Measurements from ENCODE around the gene HOXB9.

HOXB9 gene

DNA sequence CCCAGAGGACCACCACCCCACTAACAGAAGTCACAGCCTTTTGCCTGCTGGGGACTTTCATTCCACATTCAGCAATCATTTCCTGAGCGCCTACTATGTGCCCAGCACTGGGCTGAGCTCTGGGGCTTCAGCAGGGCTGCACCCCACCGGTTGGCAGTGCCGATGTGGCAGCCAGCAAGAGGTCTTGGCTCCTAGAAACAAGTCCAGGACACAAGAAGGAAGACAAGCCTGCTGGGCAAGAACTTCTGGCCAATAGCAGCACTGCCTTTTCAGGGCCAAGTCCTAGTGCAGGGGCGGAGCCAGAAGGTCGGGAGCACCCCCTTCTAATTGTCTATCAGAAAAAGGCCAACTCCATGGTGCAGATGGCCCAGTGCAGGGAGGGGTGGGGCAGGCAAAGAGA, 13.0 kb upstream of the HOXB9 start:
- no peak for DNase-seq (ENCODE audit: low spot score)

DNA sequence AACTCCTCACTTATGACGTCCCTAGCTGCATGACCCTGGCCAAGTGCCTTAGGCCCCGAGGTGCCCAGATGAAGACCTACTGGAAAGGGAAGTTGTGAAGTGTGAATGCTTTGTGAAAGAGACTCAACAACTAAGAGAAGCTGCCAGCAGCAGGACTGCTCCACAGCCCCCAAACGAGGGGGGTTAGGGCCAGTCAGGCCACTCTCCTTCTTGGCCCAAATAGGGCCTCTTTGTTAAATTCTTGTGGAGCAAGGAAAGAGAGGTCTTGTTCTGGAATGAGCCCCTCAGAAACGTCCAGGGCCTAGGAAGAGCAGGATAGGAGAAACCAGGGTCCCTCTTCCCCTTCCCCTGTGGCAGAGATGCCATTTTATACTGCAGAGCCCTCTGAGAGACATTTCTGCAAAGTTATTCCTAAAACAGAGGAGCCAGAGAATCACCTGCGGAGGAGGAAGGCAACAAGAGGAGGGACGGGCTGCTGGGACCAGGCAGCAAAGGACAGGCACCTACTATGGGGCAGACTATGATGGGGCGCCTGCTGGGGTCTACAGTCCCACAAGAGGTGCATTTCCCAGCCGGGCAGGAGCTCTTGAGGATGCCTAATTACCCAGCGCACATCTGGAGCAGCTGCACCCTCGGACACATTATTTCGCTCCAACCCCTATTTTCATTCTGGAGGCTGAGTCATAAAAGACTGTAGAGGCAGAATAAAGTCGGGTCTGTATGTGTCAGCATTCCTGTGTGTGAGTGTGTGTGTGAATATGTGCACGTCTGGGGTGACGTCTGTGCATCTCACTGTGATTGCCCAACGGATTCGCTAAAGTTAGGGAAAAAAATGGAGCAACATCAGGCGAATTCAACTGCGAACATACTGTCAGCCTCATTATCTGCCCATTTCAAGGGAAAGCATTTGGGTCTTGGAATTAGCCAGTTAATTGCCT, 11.4 kb upstream of the HOXB9 start:
- DNase-seq (ENCODE audit: low spot score) = no peak

DNA sequence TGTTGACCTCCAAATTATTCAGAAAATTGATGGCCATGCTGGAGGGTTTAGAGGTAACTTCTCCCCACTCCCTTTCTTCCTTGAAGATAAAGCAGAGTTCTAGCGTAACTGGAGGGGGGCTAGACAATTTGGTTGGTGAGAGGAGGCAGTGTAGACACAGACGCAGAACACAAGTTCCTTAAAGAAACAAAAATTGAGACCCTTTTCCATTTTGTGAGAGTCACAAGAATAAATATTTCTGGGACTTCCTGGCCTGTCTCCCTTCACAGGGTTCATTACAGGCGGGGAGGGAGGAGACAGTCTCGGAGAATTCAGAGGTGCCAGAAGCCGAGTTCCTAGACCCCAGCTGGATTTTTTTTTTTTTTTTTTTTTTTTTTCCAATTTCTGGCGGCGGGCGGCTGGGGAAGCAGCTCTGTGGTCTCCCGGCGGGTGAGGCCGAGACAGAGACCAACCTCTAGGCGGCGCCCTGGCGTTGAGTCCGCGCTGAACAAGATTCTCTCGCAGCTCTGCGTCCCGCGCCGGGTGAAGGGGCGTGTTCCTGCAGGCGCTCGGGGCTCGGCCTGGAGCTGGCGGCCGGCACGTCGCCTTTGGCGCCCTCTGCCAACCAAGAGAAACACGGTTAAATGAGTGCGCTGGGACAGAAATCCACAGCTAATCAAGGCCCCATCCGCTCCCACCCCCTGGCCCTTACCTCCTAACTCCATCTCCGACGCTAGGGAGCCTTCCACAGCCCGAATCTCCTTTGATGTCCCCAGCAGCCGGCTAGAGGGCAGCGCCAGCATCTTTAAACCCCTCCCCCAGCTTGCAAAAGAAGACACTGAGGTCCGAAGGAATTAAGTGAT, 10.2 kb upstream of the HOXB9 start:
- DNase-seq (ENCODE audit: low spot score) = peak; percentile 83

DNA sequence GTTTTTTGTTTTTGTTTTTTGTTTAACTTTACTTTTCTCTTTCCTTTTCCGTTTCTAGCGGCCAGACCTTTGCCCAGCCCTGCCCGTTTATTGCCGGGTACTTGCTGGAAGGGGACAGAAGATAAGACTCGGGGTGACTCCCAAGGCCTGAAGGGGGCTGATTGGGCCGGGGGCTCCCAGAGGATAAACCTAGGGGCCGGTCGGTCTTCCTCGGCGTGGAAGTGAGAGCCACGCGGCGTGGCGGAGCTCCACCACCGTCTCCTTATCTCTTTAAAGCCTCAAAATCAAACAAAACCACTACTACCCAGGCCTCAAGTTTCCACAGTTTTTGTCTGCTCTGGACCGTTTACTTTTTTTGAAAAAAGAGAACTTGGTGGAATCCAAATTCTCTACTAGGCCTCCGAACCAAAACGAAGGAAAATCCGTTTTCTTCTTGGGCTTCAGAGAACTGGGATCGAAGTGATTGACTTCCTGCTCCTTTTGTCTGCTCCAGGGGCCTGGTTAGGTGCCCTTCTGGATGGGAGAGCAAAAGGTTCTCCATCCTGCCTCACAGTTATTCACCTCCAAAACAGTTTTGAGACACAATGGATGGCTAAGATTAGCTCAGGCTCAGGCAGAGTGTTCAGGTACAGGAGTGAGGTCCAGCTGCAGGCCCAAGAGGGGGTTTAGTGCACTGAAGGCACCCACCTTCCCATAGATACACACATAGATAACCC, 8.5 kb upstream of the HOXB9 start:
- no peak for DNase-seq (ENCODE audit: low spot score)

DNA sequence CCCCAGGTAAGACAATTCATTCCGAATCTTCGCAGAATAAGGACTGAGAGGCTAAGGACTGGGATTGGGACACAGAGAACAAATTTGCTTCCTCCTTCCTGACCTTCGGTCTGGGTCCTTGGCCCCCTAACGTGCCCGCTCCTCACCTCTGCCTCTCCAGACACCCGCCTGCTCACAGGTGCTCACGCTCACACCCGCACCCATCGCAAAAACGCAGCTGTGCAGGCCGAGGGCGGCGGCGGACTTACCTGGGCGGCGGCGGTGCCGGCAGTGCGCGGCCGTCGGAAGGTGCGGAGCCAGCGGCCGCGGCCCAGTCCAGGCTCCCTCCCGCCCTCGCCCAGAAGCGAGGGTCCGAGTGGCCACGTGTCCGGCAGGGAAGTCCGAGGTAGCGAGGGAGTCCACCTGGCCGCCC, 7.1 kb upstream of the HOXB9 start:
- no peak for DNase-seq (ENCODE audit: low spot score)

DNA sequence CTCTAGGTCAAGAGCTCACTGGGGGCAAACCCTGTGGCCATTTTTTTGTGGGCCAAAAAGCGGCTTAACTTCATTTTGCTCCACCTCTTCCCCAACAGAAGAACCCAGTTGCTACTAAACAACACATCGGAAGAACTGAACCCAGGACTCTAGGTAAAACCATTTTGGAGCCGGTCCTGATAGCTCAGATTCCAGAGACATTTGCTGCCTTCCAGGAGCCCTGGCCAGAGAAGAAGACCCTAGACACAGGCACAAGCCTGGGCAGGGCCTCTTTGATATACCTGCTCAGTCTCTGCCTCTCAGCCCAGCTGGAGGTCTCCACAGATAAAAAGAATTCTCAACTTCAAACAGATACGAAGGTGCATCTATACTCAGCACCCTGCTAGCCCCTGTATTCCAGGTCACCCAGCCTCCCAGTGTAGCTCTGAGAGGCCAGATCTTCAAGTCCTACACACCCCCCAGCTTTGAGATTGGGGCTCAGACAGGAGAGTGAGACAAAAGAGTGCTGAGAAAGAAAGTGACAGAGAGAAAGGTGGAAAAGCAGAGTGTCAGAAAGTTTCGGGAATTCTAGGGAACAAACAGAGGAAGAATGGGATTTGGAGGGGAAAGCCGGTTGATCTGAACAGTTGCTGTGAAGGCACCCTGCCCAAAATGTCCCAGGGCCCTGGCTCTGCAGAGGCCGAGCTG, 6.6 kb upstream of the HOXB9 start:
- no peak for DNase-seq (ENCODE audit: low spot score)

DNA sequence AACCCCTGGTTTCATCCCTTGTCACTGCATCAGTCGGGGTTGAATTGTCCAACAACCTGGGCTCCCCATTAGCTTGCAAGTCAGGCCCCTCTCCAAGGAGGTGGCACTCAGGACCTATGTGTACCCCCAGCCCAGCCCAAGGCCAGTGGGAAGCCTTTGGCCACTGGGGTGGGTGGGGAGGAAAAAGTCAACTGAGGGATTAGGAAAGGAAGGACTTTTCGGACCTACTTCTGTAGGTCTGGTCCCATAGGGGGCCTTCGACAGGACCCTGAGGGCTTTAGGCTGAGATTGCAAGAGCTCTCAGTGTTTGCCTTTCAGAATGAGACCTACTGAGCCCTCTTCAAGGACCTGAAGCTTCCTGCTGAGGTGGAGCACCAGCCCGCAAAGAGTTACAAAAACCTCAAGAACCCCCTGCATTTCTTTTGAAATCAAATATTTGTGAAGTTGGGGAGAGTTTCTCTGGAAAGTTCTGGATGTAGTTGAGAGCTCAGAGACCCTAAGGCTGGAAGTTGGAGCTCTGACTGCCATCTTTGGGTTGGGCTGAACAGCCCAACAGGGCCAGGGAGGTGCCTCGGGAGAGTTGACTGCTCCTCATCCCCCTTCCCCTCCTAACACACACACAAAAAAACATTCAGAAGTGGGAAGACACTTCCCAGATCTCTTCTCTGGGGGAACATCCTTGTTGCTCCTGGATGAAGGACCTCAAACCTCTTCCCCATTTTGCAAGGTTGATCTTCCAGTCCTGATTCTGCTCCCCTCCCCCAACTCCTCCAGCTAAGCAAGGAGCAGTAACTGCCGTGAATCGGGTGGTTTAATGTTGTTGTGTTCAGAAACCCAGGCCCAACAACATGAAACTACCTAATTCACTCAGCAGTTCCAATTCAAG, 5.8 kb upstream of the HOXB9 start:
- peak; percentile 21 for DNase-seq (ENCODE audit: low spot score)

DNA sequence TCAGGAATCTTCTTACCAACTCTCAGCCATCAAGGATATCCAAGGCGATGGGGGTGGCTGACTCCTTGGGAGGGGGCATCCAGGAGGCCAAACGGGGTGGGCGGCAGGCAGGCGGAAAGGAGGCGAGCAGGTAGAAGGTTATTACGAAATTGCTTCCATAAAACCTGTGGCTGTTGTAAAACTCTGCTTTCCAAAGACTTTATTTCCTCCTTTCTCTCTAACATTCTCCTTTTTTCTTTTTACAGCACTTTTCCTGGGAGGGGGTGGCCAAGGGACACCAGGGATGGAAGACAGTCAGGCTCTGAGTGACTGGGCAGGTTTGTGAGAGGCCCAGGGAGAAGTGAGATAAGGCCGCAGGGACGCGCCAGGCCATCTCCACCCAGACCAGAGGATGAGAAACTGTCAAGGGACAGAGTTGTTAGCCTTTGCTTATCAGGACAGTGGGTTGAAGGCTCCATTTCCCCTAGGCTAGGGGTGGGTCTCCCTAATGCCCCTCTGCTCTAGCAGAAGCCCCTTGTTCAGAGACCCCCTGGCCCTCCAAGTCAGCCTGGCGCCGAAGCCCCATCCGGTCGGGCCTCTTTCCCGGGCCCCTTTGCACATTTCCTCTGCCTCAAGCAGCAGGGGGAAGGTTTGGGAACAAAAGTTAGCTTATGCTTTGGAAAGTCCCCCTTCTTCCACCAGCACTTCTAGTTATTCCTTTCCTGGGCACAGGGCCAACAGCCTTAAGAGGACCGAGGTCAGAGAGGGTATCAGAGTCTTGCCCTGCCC, 5.0 kb upstream of the HOXB9 start:
- DNase-seq (ENCODE audit: low spot score) = no peak

DNA sequence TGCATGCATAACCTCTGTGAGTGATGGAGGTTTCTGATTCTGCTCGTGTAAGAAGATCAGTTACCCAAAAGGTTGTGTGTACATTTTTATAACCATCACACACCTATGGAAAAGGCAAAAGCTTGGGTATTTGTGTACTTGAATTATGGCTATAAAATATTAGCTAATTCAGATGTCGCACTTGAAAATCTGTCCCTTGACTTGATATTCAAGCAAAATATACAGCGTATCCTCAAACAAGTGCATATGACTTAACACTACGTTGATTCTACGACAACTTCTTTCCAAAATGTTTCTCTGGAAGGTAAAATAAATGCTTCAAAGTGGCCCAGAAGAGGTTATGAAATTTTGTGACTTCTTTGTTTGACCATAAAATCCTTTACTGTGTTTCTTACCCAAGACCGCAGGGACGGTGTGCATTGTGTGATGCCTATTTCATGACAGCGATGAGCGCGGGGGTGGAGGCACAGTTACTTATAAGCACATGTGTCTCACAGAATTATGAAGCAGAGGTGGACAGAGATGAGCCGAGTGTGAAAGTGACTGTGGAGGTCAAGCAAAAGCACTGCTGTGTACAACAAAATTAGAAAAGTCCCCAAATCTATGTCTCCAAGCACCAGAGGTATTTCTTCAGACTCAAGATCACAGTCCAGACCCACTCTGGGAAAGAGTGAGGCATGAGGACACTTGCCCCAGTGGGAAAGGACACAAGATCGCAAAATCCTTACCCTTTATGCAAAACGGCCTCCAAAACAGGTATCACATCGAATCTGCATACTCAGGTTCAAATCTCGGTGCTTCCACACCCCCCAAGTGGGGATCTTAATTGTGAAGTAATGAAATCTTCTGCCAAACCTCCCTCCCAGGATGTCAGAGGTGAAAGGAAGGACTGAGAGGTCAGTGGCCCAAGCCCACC, 4.1 kb upstream of the HOXB9 start:
- no peak for DNase-seq (ENCODE audit: low spot score)

DNA sequence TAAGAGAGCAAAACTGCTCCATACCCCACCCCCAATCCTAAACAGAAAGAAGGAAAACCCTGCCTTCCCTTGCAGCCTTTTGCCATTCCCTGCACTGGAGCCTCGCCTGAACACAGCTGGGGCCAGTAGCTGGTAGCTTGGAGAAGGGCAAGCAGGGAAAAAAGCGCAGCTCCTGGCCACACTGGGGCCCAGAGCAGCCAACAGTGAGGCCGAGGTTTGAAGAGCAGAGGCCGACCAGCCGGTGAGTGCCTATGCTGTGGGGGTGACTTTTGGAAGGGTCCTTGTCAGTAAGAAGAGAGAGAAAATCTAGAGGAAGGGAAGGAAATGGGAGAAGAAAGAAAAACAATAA, 3.2 kb upstream of the HOXB9 start:
- DNase-seq (ENCODE audit: low spot score) = no peak

DNA sequence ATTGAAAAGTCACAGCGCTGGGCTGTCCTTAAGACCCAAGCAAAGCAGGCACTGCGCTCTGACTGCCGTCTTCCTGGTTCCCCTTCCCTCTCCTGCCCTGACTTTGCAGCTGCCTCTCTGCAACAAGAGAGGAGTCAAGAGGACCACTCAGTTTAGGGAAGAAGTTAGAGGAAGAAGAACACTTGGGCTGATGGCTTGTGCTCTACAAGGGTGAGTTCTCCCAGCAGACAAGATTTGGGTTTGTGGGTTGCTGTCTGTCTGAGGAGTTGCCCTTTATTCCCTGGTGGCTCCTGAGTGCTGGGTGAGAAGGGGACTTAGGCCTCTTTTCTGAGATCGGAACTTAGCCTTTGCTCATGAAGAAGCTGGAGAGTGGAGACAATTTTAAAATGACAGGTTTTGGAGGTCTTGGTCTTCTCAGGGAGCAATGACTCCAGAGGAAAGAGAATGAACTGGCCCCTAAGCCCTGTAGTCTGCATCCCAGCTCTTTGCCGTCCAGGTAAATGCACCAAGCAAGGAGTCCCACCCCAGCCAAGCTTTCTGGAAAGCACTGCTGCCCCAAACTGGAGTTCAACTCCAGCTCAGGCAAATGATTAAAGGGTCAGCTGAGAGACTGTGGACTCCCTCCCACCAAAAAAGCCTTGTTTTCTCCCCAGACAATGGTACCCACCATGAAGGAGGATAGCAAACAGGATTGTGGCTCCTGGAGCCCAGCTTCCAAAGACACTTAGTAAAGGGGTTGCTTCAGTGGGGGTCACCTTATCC, 2.7 kb upstream of the HOXB9 start:
- DNase-seq (ENCODE audit: low spot score) = no peak

DNA sequence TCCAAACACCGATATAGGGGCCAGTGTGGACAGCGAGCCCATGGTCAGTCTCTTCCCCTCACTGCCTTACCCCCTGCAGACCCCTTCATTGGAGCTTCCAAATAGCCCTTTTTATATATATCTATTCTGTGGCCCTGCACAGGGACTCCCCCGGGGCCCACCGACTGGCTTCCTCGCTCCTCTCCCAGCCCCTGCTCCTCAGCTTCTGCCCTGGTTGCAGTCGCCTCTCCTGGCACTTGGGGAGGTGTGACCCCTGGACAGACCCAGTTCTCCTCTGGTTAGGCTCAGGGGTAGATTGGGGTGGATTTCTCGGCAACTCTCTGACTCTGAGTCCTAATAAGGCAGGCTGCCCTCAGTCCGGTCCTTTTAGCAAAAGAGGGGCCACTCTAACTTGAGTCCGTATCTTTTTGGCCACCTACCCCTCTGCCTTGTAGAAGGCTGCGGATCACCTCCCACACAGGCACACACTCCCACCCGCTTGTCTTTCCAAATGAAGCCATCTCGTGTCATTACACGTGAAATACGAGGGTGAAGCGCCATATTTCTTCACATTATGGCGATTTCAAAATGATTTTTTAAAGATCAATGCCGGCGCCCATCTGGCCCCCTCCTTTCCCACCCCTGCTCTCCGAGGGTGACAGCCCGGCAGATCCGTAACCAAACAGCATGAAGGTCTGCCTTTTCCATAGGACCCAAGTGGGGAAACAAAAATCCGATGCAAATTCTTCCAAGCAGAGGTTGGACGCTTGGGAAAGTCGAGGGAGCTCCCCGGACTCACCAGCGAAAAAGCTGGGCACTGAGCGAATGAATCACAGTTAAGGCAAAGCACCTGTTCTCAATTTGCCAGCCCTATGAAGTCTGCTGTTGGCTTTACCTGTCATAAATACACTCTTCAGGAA, 1.7 kb upstream of the HOXB9 start:
- no peak for DNase-seq (ENCODE audit: low spot score)

DNA sequence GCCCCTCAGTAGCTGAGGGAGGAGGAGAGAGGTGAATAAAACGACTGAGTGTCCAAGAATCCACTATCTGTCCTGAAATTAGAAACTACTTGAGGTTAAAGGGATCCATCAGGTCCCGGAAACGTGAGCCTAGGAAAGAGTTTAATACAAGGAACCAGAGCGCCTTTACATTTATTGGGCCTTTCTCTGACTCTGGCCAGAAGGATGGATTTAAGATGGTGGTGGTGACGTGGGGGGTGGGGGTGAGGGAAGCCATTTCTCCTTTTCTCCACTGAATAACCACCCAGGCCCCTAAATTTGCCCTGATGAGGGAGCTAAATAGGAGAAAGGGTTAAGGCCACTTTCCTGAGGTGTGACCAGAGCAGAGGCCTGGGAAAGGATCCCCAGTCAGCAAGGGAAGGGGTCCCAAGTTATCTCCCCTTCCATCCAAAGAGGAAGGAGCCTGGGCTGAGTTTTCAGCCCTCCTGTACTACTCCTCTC, 1.0 kb upstream of the HOXB9 start:
- DNase-seq (ENCODE audit: low spot score) = no peak

DNA sequence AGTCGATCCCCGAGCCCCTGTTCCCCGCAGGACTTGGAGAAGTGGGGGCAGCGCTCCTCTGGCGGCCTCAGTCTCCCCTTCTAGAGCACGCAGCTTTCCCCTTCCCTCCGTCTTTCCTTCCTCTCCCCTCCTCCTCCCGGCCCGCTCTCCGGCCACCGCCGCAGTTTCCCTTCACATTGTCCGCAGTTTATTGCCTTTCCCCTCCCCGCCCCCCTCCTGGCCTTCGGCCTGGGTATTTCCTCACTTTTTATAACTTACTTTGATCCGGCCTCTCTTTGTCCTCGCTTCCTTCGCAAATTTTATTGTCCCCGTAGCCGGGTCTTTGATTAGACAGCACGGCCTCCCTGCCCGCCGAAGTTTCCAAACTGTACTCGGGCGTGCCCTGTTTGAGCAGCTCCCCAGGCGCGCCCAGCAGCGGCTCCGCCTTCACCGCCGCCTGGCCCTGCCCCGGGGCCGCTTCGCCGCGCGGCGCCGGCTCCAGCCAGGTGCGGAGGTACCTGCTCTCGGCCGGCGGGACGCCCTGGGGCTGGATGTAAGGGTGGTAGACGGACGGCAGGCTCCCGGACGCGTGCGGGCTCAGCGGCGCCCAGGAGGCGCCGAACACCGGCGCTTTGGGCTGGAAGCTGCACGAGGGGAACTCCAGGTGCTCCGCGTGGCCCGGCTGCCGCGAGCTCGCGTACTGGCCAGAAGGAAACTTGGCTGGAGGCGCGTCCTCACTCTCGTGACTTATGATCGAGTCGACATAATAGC, 488 bp downstream of the HOXB9 start:
- peak; percentile 15 for DNase-seq (ENCODE audit: low spot score)

DNA sequence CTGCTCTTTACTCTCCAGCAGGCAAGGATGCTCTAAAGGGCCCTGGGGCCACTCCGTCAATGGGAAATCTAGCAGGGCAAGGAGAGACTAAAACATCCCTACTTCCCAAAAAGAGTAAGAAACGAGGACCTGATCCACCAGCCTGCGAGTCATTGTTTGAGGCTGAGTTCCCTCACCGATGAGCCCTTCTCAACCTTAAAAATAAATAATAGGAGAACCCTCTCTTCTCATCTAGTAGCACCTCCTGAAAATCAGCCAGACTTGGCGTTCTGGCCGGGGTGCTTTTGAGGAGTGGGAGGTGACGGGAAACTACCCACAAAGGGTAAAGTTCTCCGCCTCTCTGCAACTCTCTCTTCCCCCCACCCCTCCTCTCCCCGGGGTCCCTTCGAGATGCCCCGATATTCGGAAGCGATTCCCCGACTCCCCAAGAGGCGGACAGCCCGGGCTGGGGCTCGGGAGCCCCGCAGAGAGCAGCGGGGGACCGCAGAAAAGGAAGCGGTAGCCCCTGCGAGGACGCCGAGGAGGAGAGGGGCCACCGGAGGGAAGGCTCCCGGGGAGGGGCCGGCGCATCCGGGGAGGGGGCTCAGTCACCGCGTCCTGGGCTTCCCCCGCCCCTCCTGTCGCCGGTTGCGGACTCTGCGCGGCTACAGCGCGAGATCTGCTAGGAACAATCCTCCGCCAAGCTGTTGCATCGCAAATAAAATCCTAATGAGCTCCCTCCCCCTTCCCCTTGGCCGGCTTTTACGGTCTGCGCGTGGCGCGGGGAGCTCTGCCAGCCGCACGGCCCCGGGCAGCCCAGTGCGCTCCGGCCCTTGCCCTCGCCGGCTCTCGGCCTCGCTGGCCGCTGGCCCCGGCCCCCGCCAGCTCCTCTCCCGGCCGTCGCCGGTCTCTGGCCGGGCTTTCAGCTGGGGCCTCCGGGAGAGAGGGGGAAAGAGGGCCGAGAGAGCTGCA, 1.3 kb downstream of the HOXB9 start:
- DNase-seq (ENCODE audit: low spot score) = no peak
